ENCODE measurements around the gene NHLH1.

- no peak for TF ChIP-seq CTCF (IDR thresholded peaks at IDR 0.05)
- no peak for TF ChIP-seq POLR2AphosphoS5 (IDR thresholded peaks at IDR 0.05; ENCODE audit: low read depth, low read length)
- no peak for TF ChIP-seq REST (IDR thresholded peaks at IDR 0.05; ENCODE audit: insufficient read depth in 1 of 2, low read depth in 2 of 2, low read length in 1 of 2)
- no peak for TF ChIP-seq SIN3A (IDR thresholded peaks at IDR 0.05; ENCODE audit: borderline replicate concordance, insufficient read depth, low read depth, low read length)
- no peak for TF ChIP-seq TCF7L2 (IDR thresholded peaks at IDR 0.05; ENCODE audit: low read depth, low read length)
These were observed 46.8 kb downstream of the NHLH1 start for GRCh38 chr1:160413716-160414115.

All from Panc1 (cell line).